HepG2 (cell line): Measurements from ENCODE around the gene VCAN. TPM values are rescaled to one million over a fixed set of nuclear protein-coding genes. Genes with fewer than 3 reads are reported as not detected.
A peak's percentile ranks its signal among the peaks of the same experiment; 100 is the strongest.

Experiments used
- CENPX ChIP-seq: sonication (generic); formaldehyde crosslinking; IDR thresholded peaks from 2 replicates; pipeline ENCODE4 v1.9.0; 2021; ENCODE audit warnings: mild to moderate bottlenecking, missing genetic modification reagents, moderate library complexity
- E2F1 ChIP-seq: sonication (generic); formaldehyde crosslinking; IDR thresholded peaks from 2 replicates; pipeline ENCODE4 v1.5.0; 2020; ENCODE audit warnings: missing genetic modification reagents
- ESRRA ChIP-seq: sonication (generic); formaldehyde crosslinking; IDR thresholded peaks from 2 replicates; pipeline ENCODE4 v1.5.1; 2020; ENCODE audit warnings: mild to moderate bottlenecking, low read depth, missing genetic modification reagents
- EZH2 ChIP-seq: conservative IDR thresholded peaks from 2 replicates; pipeline ENCODE4 v1.6.1; 2012; ENCODE audit warnings: mild to moderate bottlenecking, low read depth, low read length, moderate library complexity
- FOXC1 ChIP-seq: sonication (generic); formaldehyde crosslinking; IDR thresholded peaks from 2 replicates; pipeline ENCODE4 v1.8.0; 2022; ENCODE audit warnings: mild to moderate bottlenecking, missing genetic modification reagents, borderline replicate concordance
- GFI1 ChIP-seq: sonication (generic); formaldehyde crosslinking; IDR thresholded peaks from 2 replicates; pipeline ENCODE4 v1.5.0; 2020; ENCODE audit warnings: missing genetic modification reagents, mild to moderate bottlenecking, borderline replicate concordance
- KDM2A ChIP-seq: sonication (generic); formaldehyde crosslinking; IDR thresholded peaks from 2 replicates; pipeline ENCODE4 v1.4.0; 2020; ENCODE audit warnings: low read depth, missing genetic modification reagents, borderline replicate concordance
- MED1 ChIP-seq: sonication (generic); formaldehyde crosslinking; IDR thresholded peaks from 2 replicates; pipeline ENCODE4 v1.4.0; 2020; ENCODE audit warnings: missing genetic modification reagents
- MIER2 ChIP-seq: IDR thresholded peaks from 2 replicates; pipeline ENCODE4 v1.6.1; 2016; ENCODE audit warnings: missing biosample characterization, missing genetic modification reagents
- MIXL1 ChIP-seq: IDR thresholded peaks from 2 replicates; pipeline ENCODE4 v1.6.1; 2016
- MXD3 ChIP-seq: IDR thresholded peaks from 2 replicates; pipeline ENCODE4 v1.6.1; 2016; ENCODE audit warnings: mild to moderate bottlenecking, missing biosample characterization, missing genetic modification reagents
- PPARG ChIP-seq: conservative IDR thresholded peaks from 2 replicates; pipeline ENCODE4 v1.6.1; 2016; ENCODE audit warnings: missing biosample characterization, missing genetic modification reagents
- RARA ChIP-seq: IDR thresholded peaks from 2 replicates; pipeline ENCODE4 v1.6.1; 2016; ENCODE audit warnings: missing genetic modification reagents, missing compliant biosample characterization
- RBAK ChIP-seq: sonication (generic); formaldehyde crosslinking; IDR thresholded peaks from 2 replicates; pipeline ENCODE4 v1.5.1; 2020; ENCODE audit warnings: mild to moderate bottlenecking, missing genetic modification reagents
- TEF ChIP-seq: sonication (generic); formaldehyde crosslinking; IDR thresholded peaks from 2 replicates; pipeline ENCODE4 v1.5.0; 2020; ENCODE audit warnings: missing genetic modification reagents
- THYN1 ChIP-seq: sonication (generic); formaldehyde crosslinking; IDR thresholded peaks from 2 replicates; pipeline ENCODE4 v1.8.1; 2023; ENCODE audit warnings: low read depth, mild to moderate bottlenecking, moderate library complexity, missing genetic modification reagents, borderline replicate concordance
- TSC22D2 ChIP-seq: sonication (generic); formaldehyde crosslinking; IDR thresholded peaks from 2 replicates; pipeline ENCODE4 v1.5.1; 2020; ENCODE audit warnings: missing genetic modification reagents, mild to moderate bottlenecking, borderline replicate concordance
- U2AF2 ChIP-seq: fragments of 200-400 bp; formaldehyde crosslinking; IDR thresholded peaks from 2 replicates; pipeline ENCODE4 v1.6.1; 2017; ENCODE audit warnings: low read depth, mild to moderate bottlenecking, low read length
- ZBTB10 ChIP-seq: sonication (generic); formaldehyde crosslinking; IDR thresholded peaks from 2 replicates; pipeline ENCODE4 v1.4.0; 2020; ENCODE audit warnings: missing genetic modification reagents, borderline replicate concordance
- ZNF101 ChIP-seq: sonication (generic); formaldehyde crosslinking; IDR thresholded peaks from 2 replicates; pipeline ENCODE4 v1.4.0; 2020; ENCODE audit warnings: mild to moderate bottlenecking, low read depth, missing genetic modification reagents, borderline replicate concordance
- ZNF17 ChIP-seq: sonication (generic); formaldehyde crosslinking; IDR thresholded peaks from 2 replicates; pipeline ENCODE4 v1.5.0; 2020; ENCODE audit warnings: mild to moderate bottlenecking, missing genetic modification reagents
- ZNF230 ChIP-seq: sonication (generic); formaldehyde crosslinking; IDR thresholded peaks from 2 replicates; pipeline ENCODE4 v1.4.0; 2020; ENCODE audit warnings: mild to moderate bottlenecking, missing genetic modification reagents
- ZNF484 ChIP-seq: sonication (generic); formaldehyde crosslinking; IDR thresholded peaks from 2 replicates; pipeline ENCODE4 v1.5.1; 2020; ENCODE audit warnings: mild to moderate bottlenecking, low read depth, missing genetic modification reagents, borderline replicate concordance
- ZNF530 ChIP-seq: sonication (generic); formaldehyde crosslinking; IDR thresholded peaks from 2 replicates; pipeline ENCODE4 v1.5.0; 2020; ENCODE audit warnings: low read depth, mild to moderate bottlenecking, missing genetic modification reagents
- polyA plus RNA-seq, 8 experiments: library from polyadenylated mRNA; depleted of rRNA in 3 of 8; stranded (reverse) in 7 of 8; unstranded in 1 of 8; fragments of >200 nt; fragmentation: Illumina TruSeq in 4 of 8; extraction: Trizol in 4 of 8; gene quantifications; 2 replicates each; pipeline versions ENCODE4 v1.2.1 to v1.2.3, GENCODE V29; 2011 to 2016; ENCODE audit warnings: low read depth in 4 of 8, missing spikeins in 1 of 8, mixed read lengths in 1 of 8; ENCODE audit not compliant: insufficient read depth in 1 of 8
- total RNA-seq, 5 experiments: library from RNA; depleted of rRNA; stranded (reverse); fragments of >200 nt; fragmentation: Illumina TruSeq; extraction: Trizol; gene quantifications; 2 replicates each; pipeline ENCODE4 v1.2.3, GENCODE V29; 2016; ENCODE audit warnings: low read depth in 1 of 5
- TF ChIP-seq, protein P1 (sequence below): sonication (generic); formaldehyde crosslinking; IDR thresholded peaks from 2 replicates; pipeline ENCODE4 v1.4.0; 2020; ENCODE audit warnings: missing genetic modification reagents, borderline replicate concordance

Gene VCAN
- total and polyA plus RNA-seq, 2 of the 13 experiments (the other 11 are each of a cell fraction or from before 2014, with no cell fraction given): 1.2 to 3.5 TPM

- TF ChIP-seq ZBTB10 (CRISPR knock-in tag) (no peak), KDM2A (no peak), MED1 (CRISPR knock-in tag) (peak; percentile 36; the same call in 1 of the 2 replicates), TEF (CRISPR knock-in tag) (no peak), ESRRA (no peak), MIXL1 (CRISPR knock-in tag) (no peak), MIER2 (no peak), GFI1 (CRISPR knock-in tag) (peak; percentile 81), EZH2 (no peak), ZNF230 (CRISPR knock-in tag) (no peak), ZNF484 (CRISPR knock-in tag) (no peak), THYN1 (CRISPR knock-in tag) (no peak), ZNF17 (CRISPR knock-in tag) (no peak), RBAK (CRISPR knock-in tag) (no peak), E2F1 (no peak), PPARG (no peak), CENPX (CRISPR knock-in tag) (no peak), U2AF2 (no peak), ZNF101 (CRISPR knock-in tag) (no peak), FOXC1 (CRISPR knock-in tag) (no peak), RARA (CRISPR knock-in tag) (peak; percentile 78), MXD3 (CRISPR knock-in tag) (no peak), ZNF530 (CRISPR knock-in tag) (no peak), TSC22D2 (no peak)
- TF ChIP-seq, protein P1, sequence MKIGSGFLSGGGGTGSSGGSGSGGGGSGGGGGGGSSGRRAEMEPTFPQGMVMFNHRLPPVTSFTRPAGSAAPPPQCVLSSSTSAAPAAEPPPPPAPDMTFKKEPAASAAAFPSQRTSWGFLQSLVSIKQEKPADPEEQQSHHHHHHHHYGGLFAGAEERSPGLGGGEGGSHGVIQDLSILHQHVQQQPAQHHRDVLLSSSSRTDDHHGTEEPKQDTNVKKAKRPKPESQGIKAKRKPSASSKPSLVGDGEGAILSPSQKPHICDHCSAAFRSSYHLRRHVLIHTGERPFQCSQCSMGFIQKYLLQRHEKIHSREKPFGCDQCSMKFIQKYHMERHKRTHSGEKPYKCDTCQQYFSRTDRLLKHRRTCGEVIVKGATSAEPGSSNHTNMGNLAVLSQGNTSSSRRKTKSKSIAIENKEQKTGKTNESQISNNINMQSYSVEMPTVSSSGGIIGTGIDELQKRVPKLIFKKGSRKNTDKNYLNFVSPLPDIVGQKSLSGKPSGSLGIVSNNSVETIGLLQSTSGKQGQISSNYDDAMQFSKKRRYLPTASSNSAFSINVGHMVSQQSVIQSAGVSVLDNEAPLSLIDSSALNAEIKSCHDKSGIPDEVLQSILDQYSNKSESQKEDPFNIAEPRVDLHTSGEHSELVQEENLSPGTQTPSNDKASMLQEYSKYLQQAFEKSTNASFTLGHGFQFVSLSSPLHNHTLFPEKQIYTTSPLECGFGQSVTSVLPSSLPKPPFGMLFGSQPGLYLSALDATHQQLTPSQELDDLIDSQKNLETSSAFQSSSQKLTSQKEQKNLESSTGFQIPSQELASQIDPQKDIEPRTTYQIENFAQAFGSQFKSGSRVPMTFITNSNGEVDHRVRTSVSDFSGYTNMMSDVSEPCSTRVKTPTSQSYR: no peak
Observed at GRCh38 chr5:83563631-83564030, 92.1 kb downstream of the VCAN start (continued).
